Muscle of arm (tissue), 12 donors: ENCODE data around the gene APOL1. TPM values are rescaled to one million over a fixed set of nuclear protein-coding genes. Genes with fewer than 3 reads are reported as not detected.

Source experiments
- DNase-seq: peaks from one replicate; pipeline ENCODE4 v3.0.0-alpha.2; 2013
- polyA plus RNA-seq, 12 donors: library from polyadenylated mRNA; unstranded; fragments of 120-200 nt; gene quantifications; one replicate each; pipeline ENCODE4 v1.2.1, GENCODE V29; 2013; ENCODE audit not compliant: insufficient read length in 12 of 12

Gene APOL1
- polyA plus RNA-seq, 12 donors, result 2.5 to 6.0 (median 5.0) TPM; not detected in 1

GRCh38 chr22:36291831-36292740 is 39.2 kb downstream of the APOL1 start:
- no peak for DNase-seq

- DNase-seq, result no peak
Observed at GRCh38 chr22:36292823-36293530, 40.0 kb downstream of the APOL1 start.

- DNase-seq, result no peak
Observed at GRCh38 chr22:36293606-36294292, 40.8 kb downstream of the APOL1 start.

- DNase-seq, result no peak
Observed at GRCh38 chr22:36294293-36294620, 41.3 kb downstream of the APOL1 start.

GRCh38 chr22:36294801-36295200 is 41.9 kb downstream of the APOL1 start:
- no peak for DNase-seq

GRCh38 chr22:36295247-36295646 is 42.3 kb downstream of the APOL1 start:
- no peak for DNase-seq

- no peak for DNase-seq
Observed at GRCh38 chr22:36296690-36297089, 43.8 kb downstream of the APOL1 start.

- DNase-seq, result no peak
Observed at GRCh38 chr22:36297568-36297967, 44.6 kb downstream of the APOL1 start.

GRCh38 chr22:36298118-36298517 is 45.2 kb downstream of the APOL1 start:
- no peak for DNase-seq

- DNase-seq, result no peak
Observed at GRCh38 chr22:36298601-36299000, 45.7 kb downstream of the APOL1 start.

GRCh38 chr22:36299295-36299694 is 46.4 kb downstream of the APOL1 start:
- no peak for DNase-seq

- no peak for DNase-seq
Observed at GRCh38 chr22:36299911-36300310, 47.0 kb downstream of the APOL1 start.

- DNase-seq, result no peak
Observed at GRCh38 chr22:36300396-36301212, 47.7 kb downstream of the APOL1 start.

GRCh38 chr22:36301384-36301828 is 48.5 kb downstream of the APOL1 start:
- DNase-seq, result peak; percentile 74

- no peak for DNase-seq
Observed at GRCh38 chr22:36301851-36302250, 48.9 kb downstream of the APOL1 start.

- DNase-seq, result no peak
Observed at GRCh38 chr22:36302439-36303114, 49.6 kb downstream of the APOL1 start.

- DNase-seq, result no peak
Observed at GRCh38 chr22:36303115-36303467, 50.2 kb downstream of the APOL1 start.

- DNase-seq, result no peak
Observed at GRCh38 chr22:36303874-36304273, 50.9 kb downstream of the APOL1 start.

- DNase-seq, result no peak
Observed at GRCh38 chr22:36304429-36304828, 51.5 kb downstream of the APOL1 start.

GRCh38 chr22:36305813-36306212 is 52.9 kb downstream of the APOL1 start:
- DNase-seq, result no peak

- DNase-seq, result no peak
Observed at GRCh38 chr22:36306227-36306626, 53.3 kb downstream of the APOL1 start.
